ENCODE results near the gene VOPP1. TPM values are rescaled to one million over a fixed set of nuclear protein-coding genes. Genes with fewer than 3 reads are reported as not detected.

The VOPP1 gene
- total and polyA plus RNA-seq, 5 donors from 2014 or later = 40.3 to 128 (median 60.9) TPM

DNA sequence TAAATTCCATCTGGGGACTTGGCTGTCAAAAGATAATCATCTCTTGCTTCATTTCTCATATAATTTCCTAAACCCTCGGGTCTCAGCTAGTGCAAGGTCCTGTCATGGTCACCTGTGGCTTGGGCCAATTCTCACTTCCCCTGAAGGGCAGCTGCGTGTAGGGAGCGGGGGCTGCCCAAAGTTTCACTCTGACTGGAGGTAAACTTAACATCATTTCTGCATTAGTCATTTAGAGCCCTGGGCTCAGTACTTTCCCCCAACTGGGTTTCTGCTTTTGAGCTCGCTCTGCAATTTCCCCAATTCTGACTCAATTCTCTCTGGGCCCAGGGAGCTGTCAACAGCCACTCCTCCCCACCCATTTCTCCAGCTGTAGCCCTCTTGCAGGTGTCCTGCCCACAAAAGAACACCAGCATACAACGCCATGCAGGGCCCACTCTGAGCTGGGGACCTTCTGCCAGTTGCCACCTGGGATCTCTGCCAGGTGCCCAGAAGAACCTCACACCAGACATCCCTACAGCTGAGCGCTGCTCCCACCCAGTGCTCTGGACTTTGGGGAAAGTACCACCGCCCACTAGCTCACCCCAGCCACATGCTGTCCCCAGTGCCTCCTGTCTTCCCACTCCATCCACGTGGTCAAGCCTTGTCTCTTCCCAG, 37.9 kb downstream of the VOPP1 start:
- H3K36me3 Mint-ChIP-seq = peaks cover 3% of the 10 kb centered on the region
- H3K9me3 ChIP-seq (ENCODE audit: control insufficient read depth in 2 of 2, low read length in 2 of 2) = no peaks in the 10 kb centered on the region
- H3K9me3 Mint-ChIP-seq = peaks cover 0 to 3% (median 0%) of the 10 kb centered on the region in 7 donors
- H3K27ac Mint-ChIP-seq = peak overlapping the region; percentile 92 to 97 (median 94)
- H3K36me3 ChIP-seq (ENCODE audit: control insufficient read depth, insufficient read depth, low read length) = no peaks in the 10 kb centered on the region
- peaks cover 53 to 98% (median 92%) of the 10 kb centered on the region in 4 donors for H3K4me1 Mint-ChIP-seq
- peaks cover 91% of the 10 kb centered on the region for H3K4me1 ChIP-seq (ENCODE audit: control insufficient read depth, insufficient read depth, low read length, poor library complexity, severe bottlenecking)
- no peaks in the 10 kb centered on the region for H3K27me3 ChIP-seq (ENCODE audit: control insufficient read depth, insufficient read depth, low read length)
- H3K4me3 ChIP-seq (ENCODE audit: low read depth, low read length) = peak overlapping the region; percentile 73
- H3K27ac ChIP-seq (ENCODE audit: insufficient read depth, low read length, poor library complexity, severe bottlenecking) = peak overlapping the region; percentile 92
- H3K4me3 Mint-ChIP-seq = peak overlapping the region; percentile 80 to 87 (median 84)
- ATAC-seq (ENCODE audit: low read depth in 2 of 2) (peak; percentile 58 to 70), DNase-seq (peak; percentile 34 to 92 (median 55))
- H3K27me3 Mint-ChIP-seq = no peaks in the 10 kb centered on the region

DNA sequence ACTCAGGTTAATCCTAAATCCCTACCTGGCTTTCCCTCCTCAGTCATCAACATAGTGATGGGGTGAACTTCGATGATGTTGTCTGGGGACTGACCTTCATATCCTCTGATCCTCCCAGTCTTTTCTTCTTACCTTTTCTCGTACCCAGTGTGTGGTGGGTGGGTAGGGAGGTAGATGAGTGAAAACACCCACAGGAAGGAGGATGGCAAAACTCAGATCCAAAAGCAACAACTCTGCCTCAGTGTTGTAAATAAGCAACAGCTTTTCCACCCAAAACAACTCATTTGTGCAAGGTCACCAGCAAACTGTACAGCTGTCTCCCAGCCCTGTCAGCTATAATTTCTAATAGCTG, 38.6 kb downstream of the VOPP1 start:
- peak overlapping the region; percentile 92 to 97 (median 94) for H3K27ac Mint-ChIP-seq
- peak overlapping the region; percentile 80 to 87 (median 84) for H3K4me3 Mint-ChIP-seq
- Histone ChIP-seq H3K27ac (ENCODE audit: insufficient read depth, low read length, poor library complexity, severe bottlenecking) (peak overlapping the region; percentile 92), H3K36me3 (ENCODE audit: control insufficient read depth, insufficient read depth, low read length) (no peaks in the 10 kb centered on the region), H3K4me3 (ENCODE audit: low read depth, low read length) (peak overlapping the region; percentile 73), H3K9me3 (ENCODE audit: control insufficient read depth in 2 of 2, low read length in 2 of 2) (no peaks in the 10 kb centered on the region), H3K4me1 (ENCODE audit: control insufficient read depth, insufficient read depth, low read length, poor library complexity, severe bottlenecking) (peaks cover 91% of the 10 kb centered on the region), H3K27me3 (ENCODE audit: control insufficient read depth, insufficient read depth, low read length) (no peaks in the 10 kb centered on the region)
- no peaks in the 10 kb centered on the region for H3K27me3 Mint-ChIP-seq
- peaks cover 0 to 3% (median 0%) of the 10 kb centered on the region in 7 donors for H3K9me3 Mint-ChIP-seq
- peaks cover 3% of the 10 kb centered on the region for H3K36me3 Mint-ChIP-seq
- ATAC-seq (ENCODE audit: low read depth in 2 of 2) (no peak), DNase-seq (peak in 1 of 3 donors; percentile 59)
- peaks cover 53 to 96% (median 87%) of the 10 kb centered on the region in 4 donors for H3K4me1 Mint-ChIP-seq

DNA sequence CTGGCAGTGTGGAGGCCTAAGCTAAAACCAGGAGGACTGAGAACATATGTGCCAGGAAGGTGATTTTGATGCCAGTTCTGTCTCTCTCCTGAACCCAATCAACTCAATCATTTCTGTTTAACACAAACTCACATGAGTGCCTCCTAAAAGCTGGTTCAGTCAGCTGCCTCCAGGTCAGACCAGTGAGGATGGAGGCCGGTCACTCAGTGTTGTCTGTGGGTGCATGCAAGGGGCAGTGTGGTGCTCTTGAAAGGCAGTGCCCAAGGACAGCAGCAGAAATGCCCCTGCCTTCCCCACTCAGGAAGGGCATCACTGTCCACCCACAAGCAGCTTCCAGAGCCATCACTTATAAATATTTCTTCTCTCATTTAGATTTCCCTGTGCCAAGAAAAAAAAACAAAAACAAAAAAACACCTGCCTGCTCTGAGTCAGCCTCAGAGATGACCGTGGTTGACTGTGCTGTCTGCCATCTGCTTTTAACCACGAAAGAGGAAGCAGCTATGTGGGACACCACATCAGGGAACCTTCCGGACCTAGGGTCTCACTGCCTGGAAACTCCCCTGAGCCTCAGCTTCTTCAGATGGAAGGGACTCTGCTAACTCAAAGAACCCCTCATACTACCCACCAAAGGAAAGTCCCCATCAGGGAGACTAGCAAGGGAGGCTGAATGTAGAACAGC, 39.1 kb downstream of the VOPP1 start:
- ATAC-seq (ENCODE audit: low read depth in 2 of 2) = peak; percentile 64 to 68
- Mint-ChIP-seq H3K4me1 (peaks cover 48 to 91% (median 83%) of the 10 kb centered on the region in 4 donors), H3K9me3 (peaks cover 0 to 3% (median 0%) of the 10 kb centered on the region in 7 donors), H3K27ac (peak overlapping the region; percentile 92 to 97 (median 94)), H3K4me3 (peak overlapping the region; percentile 80 to 87 (median 84)), H3K27me3 (no peaks in the 10 kb centered on the region), H3K36me3 (no peaks in the 10 kb centered on the region)
- Histone ChIP-seq H3K27ac (ENCODE audit: insufficient read depth, low read length, poor library complexity, severe bottlenecking) (peak overlapping the region; percentile 92), H3K4me1 (ENCODE audit: control insufficient read depth, insufficient read depth, low read length, poor library complexity, severe bottlenecking) (peaks cover 85% of the 10 kb centered on the region), H3K36me3 (ENCODE audit: control insufficient read depth, insufficient read depth, low read length) (no peaks in the 10 kb centered on the region), H3K4me3 (ENCODE audit: low read depth, low read length) (peak overlapping the region; percentile 73), H3K27me3 (ENCODE audit: control insufficient read depth, insufficient read depth, low read length) (no peaks in the 10 kb centered on the region), H3K9me3 (ENCODE audit: control insufficient read depth in 2 of 2, low read length in 2 of 2) (no peaks in the 10 kb centered on the region)
- peak; percentile 69 to 89 (median 70) for DNase-seq

DNA sequence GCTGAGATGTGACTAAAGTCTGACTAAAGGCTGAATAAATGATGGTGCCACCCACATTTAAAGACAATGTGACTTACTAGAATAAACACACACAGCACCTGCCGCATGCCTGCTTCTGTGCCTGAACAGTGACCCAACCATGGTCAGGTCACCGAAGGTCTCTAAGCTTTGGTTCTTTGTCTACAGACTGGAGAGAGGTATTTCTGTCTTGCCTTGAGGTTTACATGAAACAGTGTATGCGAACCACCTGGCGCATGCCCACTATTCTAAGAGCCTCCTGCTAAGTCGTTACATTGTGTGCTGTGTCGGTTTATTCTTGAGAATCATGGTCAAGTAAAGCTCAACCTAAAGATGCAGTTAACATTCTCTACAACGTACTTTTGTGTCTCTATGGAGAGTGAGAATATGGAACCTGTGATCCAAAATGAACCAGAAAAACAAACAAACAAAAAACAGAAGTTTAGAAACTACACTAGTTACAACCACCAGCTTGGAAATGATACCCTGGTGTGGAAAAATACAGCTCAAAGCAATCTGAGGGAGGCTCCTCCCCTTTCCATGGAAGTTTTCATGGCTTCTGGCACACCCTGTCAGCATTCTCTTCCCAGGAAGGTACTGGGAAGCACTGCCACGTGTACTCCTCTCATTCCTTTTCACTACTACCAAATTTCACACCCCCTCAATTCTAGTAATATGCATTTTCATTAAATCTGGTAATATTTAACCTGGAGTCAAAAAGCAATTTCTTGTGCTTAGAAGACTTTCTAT, 40.0 kb downstream of the VOPP1 start:
- no peaks in the 10 kb centered on the region for H3K9me3 ChIP-seq (ENCODE audit: control insufficient read depth in 2 of 2, low read length in 2 of 2)
- no peaks in the 10 kb centered on the region for H3K36me3 ChIP-seq (ENCODE audit: control insufficient read depth, insufficient read depth, low read length)
- peak overlapping the region; percentile 80 to 87 (median 84) for H3K4me3 Mint-ChIP-seq
- H3K4me1 ChIP-seq (ENCODE audit: control insufficient read depth, insufficient read depth, low read length, poor library complexity, severe bottlenecking) = peaks cover 84% of the 10 kb centered on the region
- H3K4me3 ChIP-seq (ENCODE audit: low read depth, low read length) = peak overlapping the region; percentile 73
- H3K27me3 Mint-ChIP-seq = no peaks in the 10 kb centered on the region
- H3K27ac Mint-ChIP-seq = peak overlapping the region; percentile 92 to 97 (median 94)
- ATAC-seq (ENCODE audit: low read depth in 2 of 2) = no peak
- peaks cover 0 to 3% (median 0%) of the 10 kb centered on the region in 7 donors for H3K9me3 Mint-ChIP-seq
- H3K27ac ChIP-seq (ENCODE audit: insufficient read depth, low read length, poor library complexity, severe bottlenecking) = peak overlapping the region; percentile 92
- peaks cover 45 to 86% (median 77%) of the 10 kb centered on the region in 4 donors for H3K4me1 Mint-ChIP-seq
- no peaks in the 10 kb centered on the region for H3K27me3 ChIP-seq (ENCODE audit: control insufficient read depth, insufficient read depth, low read length)
- no peaks in the 10 kb centered on the region for H3K36me3 Mint-ChIP-seq
- DNase-seq = peak in 1 of 3 donors; percentile 28

DNA sequence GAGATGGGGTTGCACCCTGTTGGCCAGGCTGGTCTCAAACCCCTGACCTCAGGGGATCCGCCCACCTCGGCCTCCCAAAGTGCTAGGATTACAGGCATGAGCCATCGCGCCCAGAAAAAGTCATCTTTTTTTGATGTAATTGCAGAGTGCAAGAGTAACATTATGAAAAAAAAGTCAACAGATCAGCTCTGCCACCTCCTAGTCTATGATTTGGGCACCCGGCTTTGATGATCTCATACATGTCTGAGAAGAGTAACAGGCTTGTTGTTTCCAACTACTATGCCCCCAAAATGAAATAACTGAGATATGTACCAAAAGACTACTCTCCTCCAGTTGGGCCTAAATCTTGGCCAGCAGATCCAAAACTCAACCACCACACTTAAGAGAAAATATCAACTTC, 40.8 kb downstream of the VOPP1 start:
- DNase-seq (no peak), ATAC-seq (ENCODE audit: low read depth in 2 of 2) (no peak)
- Histone ChIP-seq H3K4me3 (ENCODE audit: low read depth, low read length) (peak overlapping the region; percentile 73), H3K9me3 (ENCODE audit: control insufficient read depth in 2 of 2, low read length in 2 of 2) (no peaks in the 10 kb centered on the region), H3K27ac (ENCODE audit: insufficient read depth, low read length, poor library complexity, severe bottlenecking) (peak overlapping the region; percentile 92), H3K27me3 (ENCODE audit: control insufficient read depth, insufficient read depth, low read length) (no peaks in the 10 kb centered on the region), H3K36me3 (ENCODE audit: control insufficient read depth, insufficient read depth, low read length) (no peaks in the 10 kb centered on the region), H3K4me1 (ENCODE audit: control insufficient read depth, insufficient read depth, low read length, poor library complexity, severe bottlenecking) (peaks cover 81% of the 10 kb centered on the region)
- Mint-ChIP-seq H3K27me3 (no peaks in the 10 kb centered on the region), H3K27ac (peak overlapping the region in 2 of 3 donors; percentile 58 to 92), H3K4me1 (peaks cover 47 to 86% (median 75%) of the 10 kb centered on the region in 4 donors), H3K9me3 (peaks cover 0 to 3% (median 0%) of the 10 kb centered on the region in 7 donors), H3K4me3 (peak overlapping the region in 3 of 4 donors; percentile 50 to 80 (median 80)), H3K36me3 (no peaks in the 10 kb centered on the region)

DNA sequence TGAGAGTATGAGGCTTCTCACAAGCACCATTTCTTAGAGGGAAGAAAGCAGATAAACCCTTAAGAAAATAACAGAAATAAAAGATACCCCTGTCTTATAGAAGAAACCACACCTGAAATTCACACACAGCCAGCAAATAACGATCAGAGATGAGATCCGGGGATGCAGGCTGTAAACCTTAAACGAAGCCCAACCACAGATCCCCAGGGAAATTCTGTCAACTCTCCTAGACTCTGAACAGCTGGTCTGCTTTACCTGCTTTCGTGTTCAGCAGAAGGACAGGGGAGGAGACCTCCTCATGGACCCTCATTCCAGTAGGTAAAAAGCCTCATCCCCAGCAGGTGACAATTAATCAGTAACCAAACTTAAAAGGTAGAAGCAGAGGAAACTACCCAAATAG, 45.0 kb downstream of the VOPP1 start:
- peaks cover 45 to 84% (median 66%) of the 10 kb centered on the region in 4 donors for H3K4me1 Mint-ChIP-seq
- peaks cover 4% of the 10 kb centered on the region for H3K36me3 Mint-ChIP-seq
- peaks cover 0 to 3% (median 0%) of the 10 kb centered on the region in 7 donors for H3K9me3 Mint-ChIP-seq
- H3K27me3 Mint-ChIP-seq = no peaks in the 10 kb centered on the region
- Histone ChIP-seq H3K27ac (ENCODE audit: insufficient read depth, low read length, poor library complexity, severe bottlenecking) (no peak overlapping the region), H3K36me3 (ENCODE audit: control insufficient read depth, insufficient read depth, low read length) (peaks cover 4% of the 10 kb centered on the region), H3K4me1 (ENCODE audit: control insufficient read depth, insufficient read depth, low read length, poor library complexity, severe bottlenecking) (peaks cover 65% of the 10 kb centered on the region), H3K27me3 (ENCODE audit: control insufficient read depth, insufficient read depth, low read length) (no peaks in the 10 kb centered on the region), H3K4me3 (ENCODE audit: low read depth, low read length) (no peak overlapping the region), H3K9me3 (ENCODE audit: control insufficient read depth in 2 of 2, low read length in 2 of 2) (no peaks in the 10 kb centered on the region)
- H3K27ac Mint-ChIP-seq = peak overlapping the region in 1 of 3 donors; percentile 82
- ATAC-seq (ENCODE audit: low read depth in 2 of 2) (no peak), DNase-seq (no peak)
- H3K4me3 Mint-ChIP-seq = peak overlapping the region in 2 of 4 donors; percentile 29 to 44

DNA sequence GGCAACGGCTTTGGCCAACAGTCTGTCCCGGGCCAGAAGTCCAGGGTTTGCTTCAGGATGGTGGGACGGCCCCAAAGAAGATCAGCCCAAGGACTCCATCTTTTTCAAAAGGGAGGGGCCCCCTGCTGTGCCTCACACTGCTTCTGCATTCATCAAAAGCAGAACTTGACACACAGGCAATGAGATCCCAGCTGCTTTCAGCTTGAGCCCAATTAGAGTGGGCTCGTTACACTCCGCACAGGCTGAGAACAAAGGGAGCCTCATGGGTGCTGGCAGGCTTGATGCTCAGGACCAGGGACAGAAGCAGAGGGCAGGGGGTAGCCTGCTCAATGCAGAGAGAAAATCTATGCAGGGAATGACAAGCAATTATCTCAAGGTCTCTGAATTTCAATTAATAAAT, 45.5 kb downstream of the VOPP1 start:
- peaks cover 40 to 84% (median 64%) of the 10 kb centered on the region in 4 donors for H3K4me1 Mint-ChIP-seq
- peak overlapping the region in 1 of 3 donors; percentile 41 for H3K27ac Mint-ChIP-seq

More for the DNA sequence above, 45.5 kb downstream of the VOPP1 start:
- peaks cover 59% of the 10 kb centered on the region for H3K4me1 ChIP-seq (ENCODE audit: control insufficient read depth, insufficient read depth, low read length, poor library complexity, severe bottlenecking)
- no peak overlapping the region for H3K27ac ChIP-seq (ENCODE audit: insufficient read depth, low read length, poor library complexity, severe bottlenecking)
- no peak overlapping the region for H3K4me3 ChIP-seq (ENCODE audit: low read depth, low read length)
- Mint-ChIP-seq H3K27me3 (no peaks in the 10 kb centered on the region), H3K9me3 (peaks cover 0 to 3% (median 0%) of the 10 kb centered on the region in 7 donors), H3K36me3 (peaks cover 4% of the 10 kb centered on the region), H3K4me3 (no peak overlapping the region)
- no peaks in the 10 kb centered on the region for H3K9me3 ChIP-seq (ENCODE audit: control insufficient read depth in 2 of 2, low read length in 2 of 2)
- peaks cover 4% of the 10 kb centered on the region for H3K36me3 ChIP-seq (ENCODE audit: control insufficient read depth, insufficient read depth, low read length)
- H3K27me3 ChIP-seq (ENCODE audit: control insufficient read depth, insufficient read depth, low read length) = no peaks in the 10 kb centered on the region
- DNase-seq = no peak
- peak in 1 of 2 donors; percentile 29 for ATAC-seq (ENCODE audit: low read depth in 2 of 2)

Measured in CD4-positive, CD25-positive, alpha-beta regulatory T cell (primary cell).